COLO668 (cell line): ENCODE results near the gene ADAMTS17.

Experiments
- DNase-seq: peaks from one replicate; lab custom pipeline; 2025; ENCODE audit not compliant: unreplicated experiment; lab: John Stamatoyannopoulos, UW

The ADAMTS17 gene

GRCh38 chr15:100227781-100228180, 114.0 kb downstream of the ADAMTS17 start:
- no peak for DNase-seq

GRCh38 chr15:100226107-100226506, 115.7 kb downstream of the ADAMTS17 start:
- no peak for DNase-seq

GRCh38 chr15:100224206-100225185, 117.3 kb downstream of the ADAMTS17 start:
- no peak for DNase-seq

GRCh38 chr15:100222349-100222715, 119.4 kb downstream of the ADAMTS17 start:
- DNase-seq = no peak

- DNase-seq = no peak
Observed at GRCh38 chr15:100221471-100222348, 120.1 kb downstream of the ADAMTS17 start.

GRCh38 chr15:100220058-100220768, 121.6 kb downstream of the ADAMTS17 start:
- no peak for DNase-seq

- no peak for DNase-seq
Observed at GRCh38 chr15:100218434-100218833, 123.3 kb downstream of the ADAMTS17 start.

- no peak for DNase-seq
Observed at GRCh38 chr15:100216182-100216581, 125.6 kb downstream of the ADAMTS17 start.

- DNase-seq = no peak
Observed at GRCh38 chr15:100215843-100216169, 126.0 kb downstream of the ADAMTS17 start.

GRCh38 chr15:100215031-100215842, 126.5 kb downstream of the ADAMTS17 start:
- DNase-seq = no peak

- no peak for DNase-seq
Observed at GRCh38 chr15:100211855-100212850, 129.6 kb downstream of the ADAMTS17 start.

- no peak for DNase-seq
Observed at GRCh38 chr15:100210338-100210737, 131.4 kb downstream of the ADAMTS17 start.

GRCh38 chr15:100208921-100209603, 132.7 kb downstream of the ADAMTS17 start:
- DNase-seq = no peak

GRCh38 chr15:100207053-100207452, 134.7 kb downstream of the ADAMTS17 start:
- no peak for DNase-seq

GRCh38 chr15:100206643-100207042, 135.1 kb downstream of the ADAMTS17 start:
- DNase-seq = no peak

- DNase-seq = no peak
Observed at GRCh38 chr15:100205549-100206295, 136.1 kb downstream of the ADAMTS17 start.

- no peak for DNase-seq
Observed at GRCh38 chr15:100204771-100205170, 137.0 kb downstream of the ADAMTS17 start.

- DNase-seq = no peak
Observed at GRCh38 chr15:100204211-100204610, 137.6 kb downstream of the ADAMTS17 start.
